Thymus (tissue), 14 donors: Measurements from ENCODE around the gene HAGH. TPM values are rescaled to one million over a fixed set of nuclear protein-coding genes. Genes with fewer than 3 reads are reported as not detected.
"Not testable (repeated sequence)": the region's sequence is repeated elsewhere in the genome, so short reads cannot be mapped to it uniquely, and the experiment has no call there.

Experiments used
- DNase-seq, 9 donors: peaks; one replicate each; pipeline ENCODE4 v3.0.0-alpha.2; 2013; ENCODE audit warnings: low spot score in 9 of 9, low read depth in 6 of 9, missing footprints in 1 of 9
- H3K27ac ChIP-seq, 2 donors: one replicate each; pipeline ENCODE4 v1.5.1; 2013; ENCODE audit warnings: control low read depth in 1 of 2, low read depth in 1 of 2, low read length in 1 of 2, mild to moderate bottlenecking in 1 of 2, moderate library complexity in 1 of 2
- H3K27me3 ChIP-seq, 2 donors: one replicate each; pipeline ENCODE4 v1.5.1; 2013; ENCODE audit warnings: low read length in 1 of 2; ENCODE audit not compliant: control insufficient read depth in 2 of 2, insufficient read depth in 1 of 2
- H3K36me3 ChIP-seq, 2 donors: one replicate each; pipeline ENCODE4 v1.5.1; 2013; ENCODE audit warnings: low read length in 1 of 2, mild to moderate bottlenecking in 1 of 2, moderate library complexity in 1 of 2; ENCODE audit not compliant: control insufficient read depth in 2 of 2, insufficient read depth in 2 of 2
- H3K4me1 ChIP-seq, 2 donors: one replicate each; pipeline ENCODE4 v1.5.1; 2013; ENCODE audit warnings: low read length in 2 of 2; ENCODE audit not compliant: control insufficient read depth in 2 of 2, insufficient read depth in 2 of 2
- H3K4me3 ChIP-seq, 2 donors: one replicate each; pipeline ENCODE4 v1.5.1; 2013; ENCODE audit warnings: low read length in 2 of 2, control low read depth in 1 of 2, mild to moderate bottlenecking in 1 of 2
- H3K9me3 ChIP-seq, 2 donors: one replicate each; pipeline ENCODE4 v1.5.1; 2013; ENCODE audit warnings: low read length in 1 of 2, mild to moderate bottlenecking in 1 of 2; ENCODE audit not compliant: control insufficient read depth in 2 of 2, insufficient read depth in 1 of 2
- WGBS: extraction: QIAGEN DNeasy Blood & Tissue Kit; methylation state at CpG from one replicate; pipeline ENCODE4 v1.1.7; 2013; 5-methylcytosine and 5-hydroxymethylcytosine counted together
- long read RNA-seq, 10 donors: transcript quantifications; one replicate each; lab custom pipeline, GENCODE V29; 2026
- polyA plus RNA-seq: library from polyadenylated mRNA; stranded (reverse); fragments of 200-250 nt; gene quantifications from one replicate; pipeline ENCODE4 v1.2.3, GENCODE V29; 2013
- total RNA-seq: library from RNA; stranded (reverse); fragments of 120-200 nt; gene quantifications from one replicate; pipeline ENCODE4 v1.2.4, GENCODE V29; 2013
- donor health status: healthy.

The HAGH gene
- 51.6 TPM for total RNA-seq
- 69.5 TPM for polyA plus RNA-seq
- long read RNA-seq, donor 1, partial matches to known transcripts, result 0 of 2 reads
- long read RNA-seq, donor 1, other reads (novel, unspliced or antisense), result 0 of 2 reads
- long read RNA-seq, donor 2, result 0 reads
- long read RNA-seq, donor 3, transcript HAGH-202 (9 exons, 2,984 nt), result major isoform, 22 of 34 reads
- long read RNA-seq, donor 3, transcript HAGH-201 (10 exons, 1,257 nt), result minor isoform, 5 of 34 reads
- long read RNA-seq, donor 3, partial matches to known transcripts, result 6 of 34 reads
- long read RNA-seq, donor 3, other reads (novel, unspliced or antisense), result 0 of 34 reads
- long read RNA-seq, donor 4, transcript HAGH-202 (9 exons, 2,984 nt), result major isoform, 5 of 5 reads
- long read RNA-seq, donor 4, partial matches to known transcripts, result 0 of 5 reads
- long read RNA-seq, donor 4, other reads (novel, unspliced or antisense), result 0 of 5 reads
- long read RNA-seq, donor 5, transcript HAGH-201 (10 exons, 1,257 nt), result minor isoform, 8 of 22 reads
- long read RNA-seq, donor 5, transcript HAGH-202 (9 exons, 2,984 nt), result major isoform, 14 of 22 reads
- long read RNA-seq, donor 5, partial matches to known transcripts, result 0 of 22 reads
- long read RNA-seq, donor 5, other reads (novel, unspliced or antisense), result 0 of 22 reads
- long read RNA-seq, donor 6, partial matches to known transcripts, result 0 of 9 reads
- long read RNA-seq, donor 6, other reads (novel, unspliced or antisense), result 0 of 9 reads
- long read RNA-seq, donor 7, transcript HAGH-202 (9 exons, 2,984 nt), result major isoform, 7 of 22 reads
- long read RNA-seq, donor 7, partial matches to known transcripts, result 13 of 22 reads
- long read RNA-seq, donor 7, other reads (novel, unspliced or antisense), result 0 of 22 reads
- long read RNA-seq, donor 8, partial matches to known transcripts, result 0 of 4 reads
- long read RNA-seq, donor 8, other reads (novel, unspliced or antisense), result 0 of 4 reads
- long read RNA-seq, donor 9, partial matches to known transcripts, result 0 of 8 reads
- long read RNA-seq, donor 9, other reads (novel, unspliced or antisense), result 0 of 8 reads
- long read RNA-seq, donor 10, transcript HAGH-202 (9 exons, 2,984 nt), result major isoform, 7 of 10 reads
- long read RNA-seq, donor 10, partial matches to known transcripts, result 0 of 10 reads
- long read RNA-seq, donor 10, other reads (novel, unspliced or antisense), result 0 of 10 reads

GRCh38 chr16:1826691-1827573, at the start of gene HAGH, which contains the start of gene FAHD1:
TSS of gene HAGH (minus strand) at chr16:1826825. CDS start at chr16:1826787, 38 bp downstream.
TSS of gene FAHD1 (plus strand) at chr16:1827206. CDS start at chr16:1827239, 33 bp downstream.
- under 1% methylated on average over 104 of the region's 104 CpGs for WGBS
- peak; percentile 76 to 95 (median 91) for DNase-seq

GRCh38 chr16:1876066-1876465, 49.4 kb upstream of the HAGH start:
- 89% methylated on average over 13 of the region's 13 CpGs for WGBS
- DNase-seq, H3K27ac ChIP-seq, H3K4me3 ChIP-seq, H3K4me1 ChIP-seq, H3K36me3 ChIP-seq: not testable (repeated sequence)
- Histone ChIP-seq H3K9me3 (peaks cover 6 to 13% of the 10 kb centered on the region in 2 donors), H3K27me3 (peaks cover 19 to 75% of the 10 kb centered on the region in 2 donors)

More at GRCh38 chr16:1826691-1827573, at the start of gene HAGH, which contains the start of gene FAHD1:
- Histone ChIP-seq H3K27me3 (peaks cover 0 to 12% of the 10 kb centered on the region in 2 donors), H3K36me3 (peaks cover 5 to 19% of the 10 kb centered on the region in 2 donors), H3K27ac (peak within 1 kb of the TSS; percentile 38 to 83), H3K9me3 (no peaks in the 10 kb centered on the region), H3K4me3 (peak within 1 kb of the TSS; percentile 72 to 94), H3K4me1 (peaks cover 13 to 30% of the 10 kb centered on the region in 2 donors)

- Histone ChIP-seq H3K9me3 (peaks cover 6 to 13% of the 10 kb centered on the region in 2 donors), H3K4me3 (no peak overlapping the region), H3K27me3 (peaks cover 19 to 82% of the 10 kb centered on the region in 2 donors), H3K4me1 (no peaks in the 10 kb centered on the region), H3K27ac (no peak overlapping the region), H3K36me3 (no peaks in the 10 kb centered on the region)
- 67% methylated on average over 6 of the region's 6 CpGs for WGBS
- no peak for DNase-seq
Measured at GRCh38 chr16:1874854-1875253, 48.2 kb upstream of the HAGH start.

GRCh38 chr16:1871974-1872635, 45.5 kb upstream of the HAGH start, which contains the start of gene MEIOB:
TSS of gene MEIOB (minus strand) at chr16:1872164. CDS start at chr16:1868175, 3,989 bp downstream.
- peaks cover 16 to 65% of the 10 kb centered on the region in 2 donors for H3K27me3 ChIP-seq
- no peak for DNase-seq
- H3K4me1 ChIP-seq, result no peaks in the 10 kb centered on the region
- no peaks in the 10 kb centered on the region for H3K36me3 ChIP-seq
- H3K27ac ChIP-seq, result no peak within 1 kb of the TSS
- peaks cover 6 to 13% of the 10 kb centered on the region in 2 donors for H3K9me3 ChIP-seq
- 13% methylated on average over 68 of the region's 68 CpGs for WGBS
- no peak within 1 kb of the TSS for H3K4me3 ChIP-seq

GRCh38 chr16:1870365-1871082, 43.9 kb upstream of the HAGH start:
- whole genome bisulfite sequencing, result 70% methylated on average over 9 of the region's 9 CpGs
- H3K4me1 ChIP-seq, result no peaks in the 10 kb centered on the region
- peaks cover 6 to 13% of the 10 kb centered on the region in 2 donors for H3K9me3 ChIP-seq
- no peak for DNase-seq
- H3K4me3 ChIP-seq, result no peak overlapping the region
- peaks cover 16 to 65% of the 10 kb centered on the region in 2 donors for H3K27me3 ChIP-seq
- no peaks in the 10 kb centered on the region for H3K36me3 ChIP-seq
- no peak overlapping the region for H3K27ac ChIP-seq

- H3K4me1 ChIP-seq, result no peaks in the 10 kb centered on the region
- no peak overlapping the region for H3K27ac ChIP-seq
- DNase-seq, result no peak
- H3K4me3 ChIP-seq, result no peak overlapping the region
- no peaks in the 10 kb centered on the region for H3K36me3 ChIP-seq
- 69% methylated on average over 6 of the region's 6 CpGs for WGBS
- peaks cover 0 to 52% of the 10 kb centered on the region in 2 donors for H3K27me3 ChIP-seq
- no peaks in the 10 kb centered on the region for H3K9me3 ChIP-seq
Measured at GRCh38 chr16:1865902-1866690, 39.5 kb upstream of the HAGH start.
